HL-60 (cell line): ENCODE results near the gene OR52N1.

Source experiments
- DNase-seq, 2 experiments: peaks; one replicate each; pipeline ENCODE4 v3.0.0-alpha.2; 2010 to 2020; ENCODE audit warnings: low read depth in 1 of 2, low spot score in 1 of 2
- H3K27ac ChIP-seq: fragments of 250-450 bp; sonication (Bioruptor Pico); replicated peaks from 2 replicates; pipeline ENCODE4 v1.5.1; 2020; ENCODE audit warnings: mild to moderate bottlenecking, moderate library complexity
- H3K27me3 ChIP-seq: fragments of 250-450 bp; sonication (Bioruptor Pico); 2 replicates; pipeline ENCODE4 v1.5.1; 2021; ENCODE audit warnings: mild to moderate bottlenecking, moderate library complexity; ENCODE audit not compliant: insufficient read depth, poor library complexity, severe bottlenecking
- H3K4me3 ChIP-seq: replicated peaks from 2 replicates; pipeline ENCODE4 v1.5.1; 2011; ENCODE audit warnings: mild to moderate bottlenecking, control low read depth, low read length; ENCODE audit not compliant: insufficient read depth
- GABPA ChIP-seq: IDR thresholded peaks from 2 replicates; pipeline ENCODE4 v1.6.1; 2012; ENCODE audit warnings: low read depth
- POLR2AphosphoS5 ChIP-seq: IDR thresholded peaks from 2 replicates; pipeline ENCODE4 v1.6.1; 2012; ENCODE audit warnings: low read depth
- SPI1 ChIP-seq: IDR thresholded peaks from 2 replicates; pipeline ENCODE4 v1.6.1; 2012; ENCODE audit warnings: low read depth, mild to moderate bottlenecking, borderline replicate concordance
- TF ChIP-seq, protein P1 (sequence below): IDR thresholded peaks from 2 replicates; pipeline ENCODE4 v1.6.1; 2012; ENCODE audit warnings: low read depth; ENCODE audit not compliant: insufficient replicate concordance
- TF ChIP-seq, protein P2 (sequence below): IDR thresholded peaks from one replicate; pipeline ENCODE4 v1.5.1; 2011; ENCODE audit warnings: low read length, control low read depth, inconsistent platforms; ENCODE audit not compliant: insufficient read depth

The OR52N1 gene

DNA sequence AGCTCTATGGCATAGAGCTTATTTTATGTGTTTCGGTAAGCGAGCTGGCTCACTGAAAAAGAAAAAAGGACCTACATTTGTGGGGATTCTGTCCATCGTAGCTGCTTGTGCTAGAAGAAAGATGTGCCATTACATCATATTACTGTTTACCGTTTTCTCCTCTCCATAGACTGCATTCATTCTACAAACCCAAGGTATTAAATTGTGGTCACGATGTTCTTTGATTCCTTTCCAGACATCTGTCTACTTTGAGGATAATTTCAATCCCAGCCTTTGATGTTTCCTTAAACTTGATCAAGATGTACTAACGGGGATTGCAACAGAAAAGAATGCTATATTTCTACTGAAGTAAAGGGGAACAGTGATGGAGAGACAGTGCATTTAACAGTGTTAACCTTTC lies 5.5 kb upstream of the OR52N1 start:
- H3K27ac ChIP-seq, result no peak overlapping the region
- H3K4me3 ChIP-seq, result no peak overlapping the region
- TF ChIP-seq, protein P1, sequence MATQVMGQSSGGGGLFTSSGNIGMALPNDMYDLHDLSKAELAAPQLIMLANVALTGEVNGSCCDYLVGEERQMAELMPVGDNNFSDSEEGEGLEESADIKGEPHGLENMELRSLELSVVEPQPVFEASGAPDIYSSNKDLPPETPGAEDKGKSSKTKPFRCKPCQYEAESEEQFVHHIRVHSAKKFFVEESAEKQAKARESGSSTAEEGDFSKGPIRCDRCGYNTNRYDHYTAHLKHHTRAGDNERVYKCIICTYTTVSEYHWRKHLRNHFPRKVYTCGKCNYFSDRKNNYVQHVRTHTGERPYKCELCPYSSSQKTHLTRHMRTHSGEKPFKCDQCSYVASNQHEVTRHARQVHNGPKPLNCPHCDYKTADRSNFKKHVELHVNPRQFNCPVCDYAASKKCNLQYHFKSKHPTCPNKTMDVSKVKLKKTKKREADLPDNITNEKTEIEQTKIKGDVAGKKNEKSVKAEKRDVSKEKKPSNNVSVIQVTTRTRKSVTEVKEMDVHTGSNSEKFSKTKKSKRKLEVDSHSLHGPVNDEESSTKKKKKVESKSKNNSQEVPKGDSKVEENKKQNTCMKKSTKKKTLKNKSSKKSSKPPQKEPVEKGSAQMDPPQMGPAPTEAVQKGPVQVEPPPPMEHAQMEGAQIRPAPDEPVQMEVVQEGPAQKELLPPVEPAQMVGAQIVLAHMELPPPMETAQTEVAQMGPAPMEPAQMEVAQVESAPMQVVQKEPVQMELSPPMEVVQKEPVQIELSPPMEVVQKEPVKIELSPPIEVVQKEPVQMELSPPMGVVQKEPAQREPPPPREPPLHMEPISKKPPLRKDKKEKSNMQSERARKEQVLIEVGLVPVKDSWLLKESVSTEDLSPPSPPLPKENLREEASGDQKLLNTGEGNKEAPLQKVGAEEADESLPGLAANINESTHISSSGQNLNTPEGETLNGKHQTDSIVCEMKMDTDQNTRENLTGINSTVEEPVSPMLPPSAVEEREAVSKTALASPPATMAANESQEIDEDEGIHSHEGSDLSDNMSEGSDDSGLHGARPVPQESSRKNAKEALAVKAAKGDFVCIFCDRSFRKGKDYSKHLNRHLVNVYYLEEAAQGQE, result no peak
- no peak for TF ChIP-seq SPI1
- TF ChIP-seq POLR2AphosphoS5, result no peak
- TF ChIP-seq, protein P2, sequence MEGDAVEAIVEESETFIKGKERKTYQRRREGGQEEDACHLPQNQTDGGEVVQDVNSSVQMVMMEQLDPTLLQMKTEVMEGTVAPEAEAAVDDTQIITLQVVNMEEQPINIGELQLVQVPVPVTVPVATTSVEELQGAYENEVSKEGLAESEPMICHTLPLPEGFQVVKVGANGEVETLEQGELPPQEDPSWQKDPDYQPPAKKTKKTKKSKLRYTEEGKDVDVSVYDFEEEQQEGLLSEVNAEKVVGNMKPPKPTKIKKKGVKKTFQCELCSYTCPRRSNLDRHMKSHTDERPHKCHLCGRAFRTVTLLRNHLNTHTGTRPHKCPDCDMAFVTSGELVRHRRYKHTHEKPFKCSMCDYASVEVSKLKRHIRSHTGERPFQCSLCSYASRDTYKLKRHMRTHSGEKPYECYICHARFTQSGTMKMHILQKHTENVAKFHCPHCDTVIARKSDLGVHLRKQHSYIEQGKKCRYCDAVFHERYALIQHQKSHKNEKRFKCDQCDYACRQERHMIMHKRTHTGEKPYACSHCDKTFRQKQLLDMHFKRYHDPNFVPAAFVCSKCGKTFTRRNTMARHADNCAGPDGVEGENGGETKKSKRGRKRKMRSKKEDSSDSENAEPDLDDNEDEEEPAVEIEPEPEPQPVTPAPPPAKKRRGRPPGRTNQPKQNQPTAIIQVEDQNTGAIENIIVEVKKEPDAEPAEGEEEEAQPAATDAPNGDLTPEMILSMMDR, result no peak
- TF ChIP-seq GABPA, result no peak
- DNase-seq, result no peak
- H3K27me3 ChIP-seq, result no peaks in the 10 kb centered on the region

DNA sequence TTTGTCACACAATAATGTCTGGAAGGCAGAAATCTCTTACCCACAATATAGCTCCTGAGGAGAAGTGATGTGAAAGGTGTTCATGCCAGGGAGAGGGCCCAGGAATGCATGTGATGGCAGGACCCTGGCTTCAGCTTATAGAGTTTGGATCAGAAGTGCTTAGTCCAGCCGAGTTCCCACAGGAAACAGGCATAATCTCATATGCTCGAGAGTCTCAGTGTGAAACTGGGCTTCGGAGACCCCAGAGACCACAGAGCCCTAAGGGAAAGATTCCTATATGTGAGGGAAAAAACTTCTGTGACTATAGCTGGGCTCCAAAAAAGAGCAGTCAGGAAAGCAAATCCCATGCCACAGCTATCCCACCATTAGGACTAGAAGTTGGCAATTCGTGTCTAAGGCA lies 7.8 kb downstream of the OR52N1 start, which contains the start of gene OR52N5:
Gene OR52N5, minus strand, starts transcription at position 101 of the 400 bp plus-strand sequence. CDS start 4,721 bp downstream, outside the sequence.
- DNase-seq, result no peak
- no peaks in the 10 kb centered on the region for H3K27me3 ChIP-seq
- no peak within 1 kb of the TSS for H3K4me3 ChIP-seq
- TF ChIP-seq GABPA (no peak), POLR2AphosphoS5 (no peak)
- TF ChIP-seq, protein P1, result no peak
- TF ChIP-seq, protein P2, result no peak
- H3K27ac ChIP-seq, result no peak within 1 kb of the TSS

DNA sequence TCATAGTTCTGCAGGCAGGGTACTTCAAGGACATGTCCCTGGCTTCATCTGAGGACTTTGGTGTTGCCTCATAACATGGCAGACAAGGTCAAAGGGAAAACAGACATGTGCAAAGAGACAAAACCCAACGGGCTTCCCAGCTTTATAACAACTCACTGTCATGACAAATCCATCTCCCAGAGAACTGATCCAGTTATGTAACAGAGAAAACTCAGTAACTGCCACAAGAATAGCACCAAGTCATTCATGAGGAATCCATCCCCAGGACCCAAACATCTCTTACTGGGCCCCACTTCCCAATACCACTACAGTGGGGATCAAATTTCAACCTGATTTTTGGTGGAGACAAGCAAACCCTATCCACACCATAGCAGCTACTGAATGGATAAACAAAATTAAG lies 24.0 kb downstream of the OR52N1 start:
- H3K27ac ChIP-seq, result no peak overlapping the region
- H3K27me3 ChIP-seq, result no peaks in the 10 kb centered on the region
- TF ChIP-seq SPI1 (no peak), POLR2AphosphoS5 (no peak), GABPA (no peak)
- TF ChIP-seq, protein P2, result no peak
- TF ChIP-seq, protein P1, result no peak
- DNase-seq, result no peak
- H3K4me3 ChIP-seq, result no peak overlapping the region
